Loucy (cell line): ENCODE measurements around the gene SLC6A13.

Experiments
- EZH2phosphoT487 ChIP-seq: fragments of 200-600 bp; IDR thresholded peaks from 2 replicates; pipeline ENCODE4 v1.6.1; 2018; ENCODE audit warnings: antibody characterized with exemption, mild to moderate bottlenecking, moderate library complexity, borderline replicate concordance
- TF ChIP-seq, protein P1 (sequence below): fragments of 200-600 bp; sonication (generic); conservative IDR thresholded peaks from 2 replicates; pipeline ENCODE4 v1.5.1; 2014; ENCODE audit warnings: mild to moderate bottlenecking, antibody characterized with exemption, low read length

DNA sequence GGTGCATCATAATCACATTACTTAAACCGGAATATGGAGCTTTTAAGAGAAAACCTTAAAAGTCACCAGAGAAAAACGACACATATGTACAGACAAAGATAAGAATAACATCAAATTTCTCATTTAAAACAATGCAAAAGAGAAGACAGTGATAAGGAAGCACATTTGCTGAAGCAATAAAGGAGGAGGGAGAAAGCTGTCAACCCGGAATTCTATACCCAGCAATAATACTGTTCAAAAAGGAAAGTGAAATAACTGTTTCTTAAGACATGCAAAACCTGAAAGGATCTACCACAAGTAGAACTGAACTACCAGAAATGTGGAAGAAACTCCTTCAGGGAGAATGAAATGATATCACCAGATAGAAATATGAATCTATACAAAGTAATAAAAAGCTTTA, 15.4 kb downstream of the SLC6A13 start:
- TF ChIP-seq, protein P1, sequence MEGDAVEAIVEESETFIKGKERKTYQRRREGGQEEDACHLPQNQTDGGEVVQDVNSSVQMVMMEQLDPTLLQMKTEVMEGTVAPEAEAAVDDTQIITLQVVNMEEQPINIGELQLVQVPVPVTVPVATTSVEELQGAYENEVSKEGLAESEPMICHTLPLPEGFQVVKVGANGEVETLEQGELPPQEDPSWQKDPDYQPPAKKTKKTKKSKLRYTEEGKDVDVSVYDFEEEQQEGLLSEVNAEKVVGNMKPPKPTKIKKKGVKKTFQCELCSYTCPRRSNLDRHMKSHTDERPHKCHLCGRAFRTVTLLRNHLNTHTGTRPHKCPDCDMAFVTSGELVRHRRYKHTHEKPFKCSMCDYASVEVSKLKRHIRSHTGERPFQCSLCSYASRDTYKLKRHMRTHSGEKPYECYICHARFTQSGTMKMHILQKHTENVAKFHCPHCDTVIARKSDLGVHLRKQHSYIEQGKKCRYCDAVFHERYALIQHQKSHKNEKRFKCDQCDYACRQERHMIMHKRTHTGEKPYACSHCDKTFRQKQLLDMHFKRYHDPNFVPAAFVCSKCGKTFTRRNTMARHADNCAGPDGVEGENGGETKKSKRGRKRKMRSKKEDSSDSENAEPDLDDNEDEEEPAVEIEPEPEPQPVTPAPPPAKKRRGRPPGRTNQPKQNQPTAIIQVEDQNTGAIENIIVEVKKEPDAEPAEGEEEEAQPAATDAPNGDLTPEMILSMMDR: no peak
- no peak for TF ChIP-seq EZH2phosphoT487
